H1 (cell line): ENCODE measurements around the gene IQCN.

ENCODE experiments used
- ASH2L ChIP-seq: fragments of 200-600, 300-600 bp; sonication (generic); IDR thresholded peaks from one replicate; pipeline ENCODE4 v1.7.1; 2017; ENCODE audit warnings: low read length
- EZH2 ChIP-seq: fragments of 200-600 bp; sonication (generic); IDR thresholded peaks from 2 replicates; pipeline ENCODE4 v1.7.1; 2012; ENCODE audit warnings: low read depth, mild to moderate bottlenecking, moderate library complexity, low read length, inconsistent platforms; ENCODE audit not compliant: severe bottlenecking
- GABPA ChIP-seq: IDR thresholded peaks from 2 replicates; pipeline ENCODE4 v1.6.1; 2011; ENCODE audit warnings: mild to moderate bottlenecking, low read length, moderate library complexity, borderline replicate concordance; ENCODE audit not compliant: insufficient read depth
- JUND ChIP-seq: IDR thresholded peaks from 2 replicates; pipeline ENCODE4 v1.6.1; 2011; ENCODE audit warnings: mild to moderate bottlenecking, improper control_type of control experiment, low read length
- KDM1A ChIP-seq: fragments of 200-600, 300-600 bp; sonication (generic); IDR thresholded peaks from 2 replicates; pipeline ENCODE4 v1.7.1; 2016; ENCODE audit warnings: mild to moderate bottlenecking, low read length, borderline replicate concordance
- KDM4A ChIP-seq: IDR thresholded peaks from one replicate; pipeline ENCODE4 v1.7.1; 2012; ENCODE audit warnings: low read depth, mild to moderate bottlenecking, moderate library complexity, low read length, inconsistent platforms; ENCODE audit not compliant: severe bottlenecking
- POLR2A ChIP-seq, 2 experiments: IDR thresholded peaks; 1 replicate in 1 of 2; 2 replicates in 1 of 2; pipeline ENCODE4 v1.6.1; 2011; ENCODE audit warnings: low read depth in 2 of 2, low read length in 2 of 2, mild to moderate bottlenecking in 2 of 2; ENCODE audit errors: control extremely low read depth in 1 of 2
- TF ChIP-seq, protein P1 (sequence below), 3 experiments: IDR thresholded peaks; 1 replicate in 2 of 3; 2 replicates in 1 of 3; pipeline versions ENCODE4 v1.5.1 to v1.6.1; 2011; ENCODE audit warnings: low read length in 3 of 3, mild to moderate bottlenecking in 3 of 3, inconsistent platforms in 2 of 3, low read depth in 1 of 3, moderate library complexity in 1 of 3; ENCODE audit not compliant: insufficient read depth in 1 of 3; ENCODE audit errors: control extremely low read depth in 1 of 3
- TF ChIP-seq, protein P2 (sequence below): IDR thresholded peaks from 2 replicates; pipeline ENCODE4 v1.6.1; 2012; ENCODE audit warnings: inconsistent platforms

DNA sequence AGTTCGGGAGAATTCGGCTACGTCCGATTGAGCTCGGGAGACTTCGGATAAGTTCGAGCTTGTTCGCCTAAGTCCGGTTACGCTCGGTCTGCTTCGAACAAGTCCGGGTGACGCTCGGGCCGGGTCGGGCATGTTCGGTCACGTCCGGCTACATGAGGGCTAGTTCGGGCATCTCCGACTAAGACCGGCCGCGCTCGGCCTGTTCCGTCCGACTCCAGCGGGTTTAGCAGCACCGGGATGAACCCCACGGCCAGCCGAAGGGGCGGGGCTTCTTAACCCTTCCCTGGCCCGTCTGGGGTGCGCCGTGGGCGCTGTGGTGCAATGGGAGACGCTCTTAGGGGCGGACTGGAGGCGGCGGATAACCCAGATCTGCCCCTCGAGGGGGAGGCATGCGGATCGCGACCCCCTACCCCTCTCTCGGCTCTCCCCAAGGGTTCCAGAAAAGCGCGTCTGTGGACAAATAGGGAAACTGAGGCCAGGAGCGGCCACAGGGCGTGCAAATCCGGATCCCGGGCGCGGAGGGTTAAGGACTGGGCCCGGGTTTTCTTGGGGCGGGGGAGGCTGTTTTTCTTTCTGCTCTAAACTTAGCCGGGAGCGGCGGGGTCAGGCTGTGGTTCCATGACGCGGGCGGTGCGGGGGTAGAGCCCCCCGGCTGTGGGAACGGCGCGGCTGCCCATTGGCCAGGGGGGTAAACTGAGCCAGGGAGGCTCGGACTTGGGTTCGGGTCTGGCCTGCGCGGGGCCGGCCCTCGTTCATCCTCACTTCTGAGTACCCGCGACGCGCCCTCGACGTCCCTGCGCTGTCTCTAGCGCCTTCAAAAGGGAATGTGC, 49.5 kb downstream of the IQCN start:
- TF ChIP-seq GABPA (no peak), KDM1A (no peak), KDM4A (peak; percentile 20), JUND (no peak), EZH2 (no peak), POLR2A (IDR thresholded peaks at IDR 0.05; ENCODE audit: control extremely low read depth in 1 of 2, low read depth in 2 of 2, low read length in 2 of 2) (no peak), ASH2L (no peak)
- TF ChIP-seq, protein P1, sequence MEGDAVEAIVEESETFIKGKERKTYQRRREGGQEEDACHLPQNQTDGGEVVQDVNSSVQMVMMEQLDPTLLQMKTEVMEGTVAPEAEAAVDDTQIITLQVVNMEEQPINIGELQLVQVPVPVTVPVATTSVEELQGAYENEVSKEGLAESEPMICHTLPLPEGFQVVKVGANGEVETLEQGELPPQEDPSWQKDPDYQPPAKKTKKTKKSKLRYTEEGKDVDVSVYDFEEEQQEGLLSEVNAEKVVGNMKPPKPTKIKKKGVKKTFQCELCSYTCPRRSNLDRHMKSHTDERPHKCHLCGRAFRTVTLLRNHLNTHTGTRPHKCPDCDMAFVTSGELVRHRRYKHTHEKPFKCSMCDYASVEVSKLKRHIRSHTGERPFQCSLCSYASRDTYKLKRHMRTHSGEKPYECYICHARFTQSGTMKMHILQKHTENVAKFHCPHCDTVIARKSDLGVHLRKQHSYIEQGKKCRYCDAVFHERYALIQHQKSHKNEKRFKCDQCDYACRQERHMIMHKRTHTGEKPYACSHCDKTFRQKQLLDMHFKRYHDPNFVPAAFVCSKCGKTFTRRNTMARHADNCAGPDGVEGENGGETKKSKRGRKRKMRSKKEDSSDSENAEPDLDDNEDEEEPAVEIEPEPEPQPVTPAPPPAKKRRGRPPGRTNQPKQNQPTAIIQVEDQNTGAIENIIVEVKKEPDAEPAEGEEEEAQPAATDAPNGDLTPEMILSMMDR (IDR thresholded peaks at IDR 0.05; ENCODE audit: control extremely low read depth in 1 of 3, insufficient read depth in 1 of 3, low read depth in 1 of 3, low read length in 3 of 3), result no peak
- TF ChIP-seq, protein P2, sequence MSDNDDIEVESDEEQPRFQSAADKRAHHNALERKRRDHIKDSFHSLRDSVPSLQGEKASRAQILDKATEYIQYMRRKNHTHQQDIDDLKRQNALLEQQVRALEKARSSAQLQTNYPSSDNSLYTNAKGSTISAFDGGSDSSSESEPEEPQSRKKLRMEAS, result no peak
